Natural killer cell treated with Interleukin-12 subunit alpha and Interleukin-12 subunit beta and Interleukin-15 and Interleukin-18, amount 100 ng/mL, for 72 hours (primary cell): ENCODE measurements around the gene VEGFD. TPM values are rescaled to one million over a fixed set of nuclear protein-coding genes. Genes with fewer than 3 reads are reported as not detected.

Source experiments
- ATAC-seq, 2 donors: fragments of 150-1000 bp; cut with Tn5 transposase in 1 of 2; sonication (Bioruptor Pico), chemical (Tn5 transposase) in 1 of 2; 2 replicates each; pipeline ENCODE4 v1.10.0; 2021
- DNase-seq: peaks from one replicate; pipeline ENCODE4 v3.0.0; 2022; ENCODE audit warnings: low spot score
- H3K27ac Mint-ChIP-seq, 2 donors: 1 replicate in 1 of 2; 2 replicates in 1 of 2; pipeline ENCODE4 v1.8.0; 2022; ENCODE audit warnings: mixed read lengths in 2 of 2, mild to moderate bottlenecking in 1 of 2, moderate library complexity in 1 of 2
- H3K27me3 Mint-ChIP-seq, 2 donors: 1 replicate in 1 of 2; 2 replicates in 1 of 2; pipeline ENCODE4 v1.8.0; 2022; ENCODE audit warnings: mixed read lengths in 2 of 2
- H3K36me3 Mint-ChIP-seq: one replicate; pipeline ENCODE4 v1.8.0; 2022; ENCODE audit warnings: mixed read lengths
- H3K4me1 Mint-ChIP-seq, 2 donors: 1 replicate in 1 of 2; 2 replicates in 1 of 2; pipeline ENCODE4 v1.8.0; 2022; ENCODE audit warnings: low read depth in 2 of 2, mixed read lengths in 2 of 2, mild to moderate bottlenecking in 1 of 2
- H3K4me3 Mint-ChIP-seq: one replicate; pipeline ENCODE4 v1.8.0; 2022; ENCODE audit warnings: mixed read lengths
- H3K9me3 Mint-ChIP-seq: 2 replicates; pipeline ENCODE4 v1.8.0; 2022; ENCODE audit warnings: mixed read lengths
- total RNA-seq, 2 donors: library from RNA; stranded (reverse); gene quantifications; one replicate each; pipeline ENCODE4 v1.2.3, GENCODE V29; 2022

The VEGFD gene, protein sequence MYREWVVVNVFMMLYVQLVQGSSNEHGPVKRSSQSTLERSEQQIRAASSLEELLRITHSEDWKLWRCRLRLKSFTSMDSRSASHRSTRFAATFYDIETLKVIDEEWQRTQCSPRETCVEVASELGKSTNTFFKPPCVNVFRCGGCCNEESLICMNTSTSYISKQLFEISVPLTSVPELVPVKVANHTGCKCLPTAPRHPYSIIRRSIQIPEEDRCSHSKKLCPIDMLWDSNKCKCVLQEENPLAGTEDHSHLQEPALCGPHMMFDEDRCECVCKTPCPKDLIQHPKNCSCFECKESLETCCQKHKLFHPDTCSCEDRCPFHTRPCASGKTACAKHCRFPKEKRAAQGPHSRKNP
- total RNA-seq, result not detected

DNA sequence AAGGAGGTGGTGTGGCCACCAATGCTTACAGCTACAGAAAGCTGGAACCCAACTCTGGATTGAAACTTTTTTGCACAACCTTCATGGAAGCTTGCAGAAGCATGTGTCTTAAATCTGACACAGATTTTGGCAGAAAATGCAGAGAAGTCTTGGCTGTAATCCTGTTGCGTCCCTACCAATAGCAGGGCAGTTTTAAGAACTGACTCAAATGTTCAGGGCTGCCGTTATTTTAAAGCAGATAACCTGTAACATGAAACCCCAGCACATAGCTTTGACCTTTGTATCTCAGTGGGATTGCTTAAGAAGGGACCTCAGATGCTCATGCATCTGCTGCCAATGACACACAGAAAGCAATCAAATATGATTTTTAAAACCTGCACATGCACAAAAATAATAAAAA, at the start of gene VEGFD:
VEGFD (minus strand) TSS at position 110 of the 400 bp plus-strand sequence. CDS start 467 bp downstream, outside the sequence.
- H3K4me3 Mint-ChIP-seq, result no peak within 1 kb of the TSS
- H3K27ac Mint-ChIP-seq, result no peak within 1 kb of the TSS
- H3K4me1 Mint-ChIP-seq, result no peaks in the 10 kb centered on the region
- H3K27me3 Mint-ChIP-seq, result peaks cover 21 to 28% of the 10 kb centered on the region in 2 donors
- H3K36me3 Mint-ChIP-seq, result no peaks in the 10 kb centered on the region
- ATAC-seq, result no peak
- H3K9me3 Mint-ChIP-seq, result no peaks in the 10 kb centered on the region
- DNase-seq, result no peak

DNA sequence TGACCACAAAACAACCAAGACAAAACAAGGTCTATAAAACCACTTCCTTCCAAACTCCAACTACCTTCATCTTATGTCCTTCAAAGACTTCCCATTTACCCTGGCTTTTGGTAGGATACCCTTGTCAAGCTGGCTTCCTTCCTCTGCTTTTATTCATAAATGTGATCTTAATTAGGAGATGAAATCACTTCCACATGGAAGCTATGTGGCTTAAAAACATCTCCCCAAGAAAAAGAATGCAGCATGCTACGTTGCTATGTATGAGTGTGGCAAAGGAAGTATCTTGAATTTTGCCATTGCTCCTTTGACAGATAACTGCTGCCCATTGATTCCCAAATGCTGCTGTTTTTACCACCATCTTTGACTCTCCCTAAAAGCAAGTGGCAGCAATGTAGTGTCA, 46.4 kb upstream of the VEGFD start:
- Mint-ChIP-seq H3K4me3 (no peak overlapping the region), H3K4me1 (no peaks in the 10 kb centered on the region), H3K36me3 (no peaks in the 10 kb centered on the region), H3K27me3 (peaks cover 36 to 44% of the 10 kb centered on the region in 2 donors), H3K27ac (no peak overlapping the region), H3K9me3 (peaks cover 3% of the 10 kb centered on the region)
- DNase-seq, result no peak
- no peak for ATAC-seq

DNA sequence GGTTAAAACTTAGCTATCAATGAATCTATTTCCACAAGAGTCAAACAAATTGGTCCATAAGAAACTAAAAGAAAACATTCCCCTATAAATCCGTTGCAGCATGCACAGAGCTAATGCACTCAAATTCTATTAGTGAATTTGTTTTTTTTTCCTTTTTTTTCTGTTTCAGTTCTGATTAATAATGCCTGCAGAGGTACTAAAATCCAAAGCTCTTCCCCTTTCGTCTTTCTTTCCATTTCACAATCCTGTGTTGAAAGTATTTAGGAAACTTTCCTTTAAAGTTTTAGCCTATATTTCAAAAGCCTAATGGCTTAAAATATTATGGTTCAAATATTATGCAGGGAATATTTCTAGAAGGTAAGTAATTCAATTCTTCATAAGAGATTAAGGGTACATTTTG, 45.9 kb upstream of the VEGFD start:
- no peaks in the 10 kb centered on the region for H3K4me1 Mint-ChIP-seq
- ATAC-seq (no peak), DNase-seq (no peak)
- no peaks in the 10 kb centered on the region for H3K36me3 Mint-ChIP-seq
- H3K27ac Mint-ChIP-seq, result no peak overlapping the region
- H3K4me3 Mint-ChIP-seq, result no peak overlapping the region
- H3K27me3 Mint-ChIP-seq, result peaks cover 36 to 42% of the 10 kb centered on the region in 2 donors
- peaks cover 3% of the 10 kb centered on the region for H3K9me3 Mint-ChIP-seq

DNA sequence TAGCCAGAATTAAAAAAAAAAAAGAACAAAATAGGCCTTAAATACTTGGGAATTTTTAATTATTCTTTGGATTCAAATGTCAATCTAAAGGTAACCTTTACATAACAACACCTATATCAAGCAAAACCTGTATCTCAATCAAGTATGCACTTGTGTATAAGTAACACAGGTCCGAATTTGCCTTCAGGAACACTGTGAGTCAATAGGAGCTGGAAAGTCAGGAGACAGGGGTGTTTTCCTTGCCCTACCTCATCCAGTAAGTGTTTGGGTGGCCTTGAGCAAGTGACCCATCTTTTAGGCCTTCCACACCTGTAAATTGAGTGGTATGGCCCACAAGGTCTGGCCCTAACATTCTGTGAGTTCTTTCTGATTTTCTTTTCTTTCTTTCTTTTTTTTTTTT, 40.8 kb upstream of the VEGFD start:
- no peak for ATAC-seq
- peaks cover 8 to 21% of the 10 kb centered on the region in 2 donors for H3K27me3 Mint-ChIP-seq
- H3K9me3 Mint-ChIP-seq, result no peaks in the 10 kb centered on the region
- H3K4me3 Mint-ChIP-seq, result no peak overlapping the region
- no peaks in the 10 kb centered on the region for H3K4me1 Mint-ChIP-seq
- no peak overlapping the region for H3K27ac Mint-ChIP-seq
- H3K36me3 Mint-ChIP-seq, result no peaks in the 10 kb centered on the region
- no peak for DNase-seq

DNA sequence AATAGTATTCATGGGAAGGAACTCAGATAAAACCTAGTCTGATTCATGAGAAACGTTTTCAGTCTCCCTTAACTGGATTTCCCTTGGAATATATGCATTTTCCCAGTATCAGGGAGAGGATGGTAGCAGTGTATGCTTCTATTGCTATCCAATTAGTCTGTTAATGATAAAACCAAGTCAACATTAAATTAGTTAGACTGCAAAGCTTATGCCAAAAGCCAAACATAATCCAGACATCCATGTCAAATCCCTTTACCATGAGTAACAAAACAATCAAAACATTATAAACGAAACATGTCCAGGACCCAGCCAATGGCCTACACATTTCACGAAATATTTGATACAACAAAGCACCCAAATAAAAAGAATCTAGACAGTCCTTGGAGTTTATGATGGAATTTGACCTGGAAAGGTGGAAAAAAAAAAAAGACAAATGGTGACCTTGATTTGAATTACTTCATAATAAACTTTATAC, 34.5 kb upstream of the VEGFD start:
- peaks cover 0 to 15% of the 10 kb centered on the region in 2 donors for H3K27me3 Mint-ChIP-seq
- no peaks in the 10 kb centered on the region for H3K4me1 Mint-ChIP-seq
- no peaks in the 10 kb centered on the region for H3K9me3 Mint-ChIP-seq
- no peak overlapping the region for H3K4me3 Mint-ChIP-seq
- ATAC-seq, result no peak
- no peaks in the 10 kb centered on the region for H3K36me3 Mint-ChIP-seq
- DNase-seq, result no peak
- no peak overlapping the region for H3K27ac Mint-ChIP-seq

DNA sequence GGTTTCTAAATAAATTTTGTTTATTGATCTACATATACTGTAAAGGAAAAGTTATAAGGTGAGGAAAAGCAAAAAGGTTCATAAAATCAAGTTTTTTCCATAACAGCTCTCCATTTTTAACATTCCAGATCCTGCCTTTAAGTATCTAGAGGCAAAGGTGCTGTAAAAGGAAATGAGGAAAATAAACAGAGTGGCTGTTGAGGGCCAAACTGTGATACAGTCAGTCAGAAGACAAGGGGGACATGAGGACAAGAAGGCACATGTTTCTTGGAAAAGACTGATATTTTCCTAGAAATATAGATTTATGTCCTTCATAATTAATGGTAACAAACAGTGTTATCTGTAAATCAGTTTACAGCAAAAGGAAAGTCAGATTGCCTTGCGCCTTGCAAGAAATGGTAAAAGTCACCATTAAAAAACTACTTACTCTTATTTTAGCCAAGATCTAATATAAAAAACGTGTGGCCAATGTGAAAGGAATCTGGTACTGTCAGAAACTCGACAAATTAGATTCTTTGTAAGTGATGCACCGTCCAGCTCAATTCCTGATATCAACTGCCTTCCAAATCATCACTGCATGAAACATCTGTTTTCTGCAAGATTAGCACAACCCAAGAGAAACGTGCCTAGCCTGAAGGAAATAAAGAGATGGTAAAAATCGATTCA, 34.0 kb upstream of the VEGFD start:
- H3K9me3 Mint-ChIP-seq, result no peaks in the 10 kb centered on the region
- peaks cover 2 to 13% of the 10 kb centered on the region in 2 donors for H3K27me3 Mint-ChIP-seq
- H3K27ac Mint-ChIP-seq, result no peak overlapping the region
- no peaks in the 10 kb centered on the region for H3K4me1 Mint-ChIP-seq
- DNase-seq, result no peak
- no peak overlapping the region for H3K4me3 Mint-ChIP-seq
- H3K36me3 Mint-ChIP-seq, result no peaks in the 10 kb centered on the region
- no peak for ATAC-seq

DNA sequence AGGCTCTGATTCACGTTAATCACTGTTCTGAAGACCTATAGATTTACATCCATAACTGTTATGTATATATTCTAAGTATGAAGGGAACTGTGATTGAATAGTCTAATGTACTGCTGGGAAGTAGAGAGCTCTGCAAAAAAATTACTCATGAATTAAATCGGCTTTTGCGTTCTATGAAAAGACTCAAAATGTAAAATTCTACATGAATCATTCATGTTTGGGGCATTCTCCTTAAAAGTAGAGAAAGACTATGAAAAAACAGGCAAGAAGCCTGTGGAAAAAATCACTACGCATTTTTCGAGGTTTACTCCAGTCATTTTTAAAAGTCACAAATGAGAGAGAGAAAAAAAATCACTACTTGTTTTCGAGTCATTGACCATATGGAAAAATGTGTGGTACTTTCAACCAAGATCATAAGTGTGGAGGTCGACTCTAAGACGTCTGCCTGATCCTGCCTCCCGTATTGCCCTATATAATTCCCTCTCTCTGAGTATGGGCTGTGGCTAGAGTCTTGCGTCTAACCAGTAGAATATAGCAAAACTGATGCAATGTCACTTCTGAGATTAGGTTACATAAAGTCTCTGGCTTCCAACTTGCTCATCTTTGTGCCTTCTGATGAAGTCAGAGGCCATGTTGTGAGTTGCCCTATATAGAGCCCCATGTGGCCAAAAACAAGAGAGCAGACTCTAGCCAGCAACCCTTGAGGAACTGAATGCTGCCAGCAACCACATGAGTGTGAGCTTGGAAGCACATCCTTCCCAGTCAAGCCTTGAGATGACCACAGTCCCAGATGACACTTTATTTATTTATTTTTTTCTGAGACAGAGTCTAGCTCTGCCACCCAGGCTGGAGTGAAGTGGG, 32.1 kb upstream of the VEGFD start:
- Mint-ChIP-seq H3K4me3 (no peak overlapping the region), H3K36me3 (no peaks in the 10 kb centered on the region), H3K27ac (no peak overlapping the region), H3K4me1 (no peaks in the 10 kb centered on the region), H3K27me3 (peaks cover 10 to 16% of the 10 kb centered on the region in 2 donors), H3K9me3 (no peaks in the 10 kb centered on the region)
- DNase-seq, result no peak
- ATAC-seq, result peak in 1 of 2 donors; percentile 20

DNA sequence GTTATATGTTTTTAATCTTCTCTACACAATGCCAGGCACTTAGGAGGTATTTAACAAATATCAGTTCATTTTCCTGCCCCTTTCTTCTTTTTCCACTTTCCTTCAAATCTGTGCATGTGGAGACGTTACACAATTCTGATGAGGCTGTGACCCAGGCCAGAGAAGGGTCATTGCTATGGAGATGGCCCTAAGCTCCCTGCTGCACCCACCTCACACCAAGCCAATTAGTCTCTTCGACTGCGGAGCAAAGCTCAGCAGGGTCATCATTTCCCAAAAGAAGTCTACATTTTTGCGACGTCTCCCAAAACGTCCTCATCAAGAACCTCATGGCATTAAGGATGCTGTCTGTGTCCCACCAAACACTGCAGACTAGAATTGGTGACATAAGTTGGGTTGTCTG, 28.9 kb upstream of the VEGFD start:
- Mint-ChIP-seq H3K4me1 (no peaks in the 10 kb centered on the region), H3K27me3 (peaks cover 10 to 19% of the 10 kb centered on the region in 2 donors), H3K36me3 (no peaks in the 10 kb centered on the region), H3K4me3 (no peak overlapping the region), H3K27ac (no peak overlapping the region), H3K9me3 (no peaks in the 10 kb centered on the region)
- DNase-seq (no peak), ATAC-seq (no peak)

DNA sequence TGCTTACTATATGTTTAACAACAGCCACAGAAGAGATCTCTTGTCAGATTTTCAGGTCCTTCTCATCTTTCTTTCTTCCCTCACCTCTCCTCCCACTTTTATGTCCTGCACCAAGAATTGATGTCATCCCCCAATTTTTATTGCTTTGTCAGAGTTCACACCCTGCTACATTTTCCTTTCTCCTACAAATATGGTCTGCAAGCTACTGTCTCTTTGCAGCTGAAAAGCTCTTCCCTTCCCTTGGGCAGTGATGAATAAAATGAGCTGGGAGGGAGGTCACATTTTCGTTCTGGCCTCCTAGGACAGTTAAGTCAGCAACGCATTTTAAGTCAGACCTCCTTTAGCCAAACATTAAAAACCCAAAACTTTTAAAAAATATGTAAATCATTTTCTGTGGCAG, 26.7 kb upstream of the VEGFD start:
- no peaks in the 10 kb centered on the region for H3K9me3 Mint-ChIP-seq
- H3K27me3 Mint-ChIP-seq, result peaks cover 17 to 19% of the 10 kb centered on the region in 2 donors
- no peak overlapping the region for H3K4me3 Mint-ChIP-seq
- ATAC-seq, result no peak
- no peak for DNase-seq
- no peaks in the 10 kb centered on the region for H3K36me3 Mint-ChIP-seq
- no peaks in the 10 kb centered on the region for H3K4me1 Mint-ChIP-seq
- H3K27ac Mint-ChIP-seq, result no peak overlapping the region

DNA sequence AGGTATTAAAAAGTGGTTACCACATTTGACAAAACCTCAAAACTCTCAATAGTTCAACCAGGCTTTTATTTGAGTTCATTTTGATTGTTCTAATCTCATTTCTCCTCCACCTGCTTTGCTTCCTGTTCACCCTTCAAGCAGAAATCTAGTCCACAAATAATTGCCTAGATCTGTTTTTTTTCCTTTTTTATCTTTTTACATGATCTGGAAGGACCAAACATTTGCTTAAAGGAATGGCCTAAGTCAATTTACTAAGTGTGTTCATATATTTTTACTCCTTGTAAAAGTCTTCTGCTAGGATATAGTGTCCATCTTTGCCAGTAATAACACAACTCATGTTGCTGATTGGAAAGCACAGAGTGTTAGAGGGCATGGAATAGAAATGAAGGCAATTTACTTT, 26.2 kb upstream of the VEGFD start:
- ATAC-seq, result no peak
- no peak for DNase-seq
- Mint-ChIP-seq H3K4me1 (no peaks in the 10 kb centered on the region), H3K27ac (no peak overlapping the region), H3K4me3 (no peak overlapping the region), H3K27me3 (peaks cover 17 to 19% of the 10 kb centered on the region in 2 donors), H3K9me3 (no peaks in the 10 kb centered on the region), H3K36me3 (no peaks in the 10 kb centered on the region)

DNA sequence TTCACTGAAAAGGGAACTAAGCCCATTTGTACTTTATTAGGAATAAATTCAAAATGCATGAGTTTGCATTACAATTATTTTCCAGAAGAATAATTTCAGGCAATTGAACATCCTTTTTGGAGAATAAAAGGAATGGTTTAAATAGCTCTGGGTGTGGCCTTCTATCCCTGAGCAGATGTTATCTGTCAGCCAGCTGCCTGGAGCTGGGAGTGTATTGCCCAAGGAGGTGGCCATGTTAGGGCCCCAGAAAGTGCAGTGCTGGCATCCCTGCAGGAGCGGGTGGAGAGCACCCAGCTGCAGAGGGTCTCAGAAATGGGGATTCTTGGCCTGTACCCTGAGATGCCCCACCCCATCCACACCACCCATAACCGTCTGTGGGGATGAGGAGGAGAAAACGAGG, 21.6 kb upstream of the VEGFD start:
- DNase-seq, result no peak
- ATAC-seq, result no peak
- Mint-ChIP-seq H3K27ac (no peak overlapping the region), H3K4me1 (no peaks in the 10 kb centered on the region), H3K36me3 (no peaks in the 10 kb centered on the region), H3K27me3 (peaks cover 6 to 12% of the 10 kb centered on the region in 2 donors), H3K9me3 (no peaks in the 10 kb centered on the region), H3K4me3 (no peak overlapping the region)

DNA sequence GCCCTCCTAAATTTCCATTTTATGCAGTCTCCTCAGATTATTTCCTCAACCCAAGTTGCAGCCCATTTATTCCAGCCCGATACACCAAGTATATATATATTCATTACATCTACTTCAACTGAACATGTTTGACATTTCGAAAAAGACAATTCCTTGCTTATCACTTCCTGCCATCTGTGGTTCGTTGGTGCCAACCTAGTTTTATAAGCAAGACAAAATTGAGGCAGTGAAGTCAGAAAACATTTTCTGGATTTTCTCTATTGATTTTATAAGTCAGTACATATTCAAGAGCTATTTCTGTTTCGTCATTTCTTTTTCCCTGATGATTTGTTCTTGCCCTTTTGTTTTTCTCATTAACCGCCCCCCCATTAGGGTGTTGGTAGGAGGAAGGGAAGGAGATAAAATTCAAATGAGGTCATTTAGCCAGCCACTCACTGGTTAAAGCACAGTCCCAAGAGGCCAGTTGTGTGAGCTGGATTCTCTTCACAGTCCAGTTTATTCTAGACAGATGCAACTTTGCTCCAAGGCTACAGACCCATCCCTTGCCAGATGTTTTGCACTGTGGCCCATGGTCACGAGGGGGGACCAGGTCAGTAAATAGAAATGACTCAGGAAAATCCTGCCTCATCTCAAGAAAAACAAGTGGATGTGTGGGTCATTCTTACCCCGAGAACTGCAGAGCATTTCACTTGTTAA, 20.3 kb upstream of the VEGFD start:
- Mint-ChIP-seq H3K4me3 (no peak overlapping the region), H3K36me3 (no peaks in the 10 kb centered on the region), H3K9me3 (no peaks in the 10 kb centered on the region), H3K4me1 (no peaks in the 10 kb centered on the region), H3K27me3 (peaks cover 6 to 10% of the 10 kb centered on the region in 2 donors), H3K27ac (no peak overlapping the region)
- ATAC-seq (no peak), DNase-seq (no peak)

DNA sequence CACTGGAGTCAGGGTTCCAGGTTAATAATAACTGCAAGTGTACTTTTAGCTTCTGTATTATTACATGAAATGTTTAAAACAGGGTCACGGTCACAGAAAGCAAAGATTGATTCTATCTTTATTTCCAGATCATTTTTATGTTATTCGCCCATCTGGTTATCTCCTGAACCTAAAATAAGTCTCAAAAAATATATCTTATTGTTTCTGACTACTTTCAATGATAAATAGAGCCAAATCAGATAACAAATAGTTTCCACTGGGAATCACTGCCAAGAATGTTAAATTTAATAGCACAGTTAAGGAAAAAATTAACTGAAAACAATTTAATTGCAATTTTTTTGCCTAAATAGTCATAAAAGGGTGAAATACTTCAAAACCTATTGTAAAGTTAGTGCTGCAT, 17.2 kb upstream of the VEGFD start:
- DNase-seq, result no peak
- Mint-ChIP-seq H3K36me3 (no peaks in the 10 kb centered on the region), H3K9me3 (no peaks in the 10 kb centered on the region), H3K27me3 (peaks cover 10 to 12% of the 10 kb centered on the region in 2 donors), H3K4me1 (no peaks in the 10 kb centered on the region), H3K27ac (no peak overlapping the region), H3K4me3 (no peak overlapping the region)
- ATAC-seq, result no peak
